Activated CD8-positive, alpha-beta memory T cell treated with anti-CD3 and anti-CD28 coated beads for 24 hours (primary cell): Measurements from ENCODE around the gene IMMP2L.

ENCODE experiments used
- DNase-seq: peaks from one replicate; pipeline ENCODE4 v3.0.0-alpha.2; 2020

IMMP2L gene

DNA sequence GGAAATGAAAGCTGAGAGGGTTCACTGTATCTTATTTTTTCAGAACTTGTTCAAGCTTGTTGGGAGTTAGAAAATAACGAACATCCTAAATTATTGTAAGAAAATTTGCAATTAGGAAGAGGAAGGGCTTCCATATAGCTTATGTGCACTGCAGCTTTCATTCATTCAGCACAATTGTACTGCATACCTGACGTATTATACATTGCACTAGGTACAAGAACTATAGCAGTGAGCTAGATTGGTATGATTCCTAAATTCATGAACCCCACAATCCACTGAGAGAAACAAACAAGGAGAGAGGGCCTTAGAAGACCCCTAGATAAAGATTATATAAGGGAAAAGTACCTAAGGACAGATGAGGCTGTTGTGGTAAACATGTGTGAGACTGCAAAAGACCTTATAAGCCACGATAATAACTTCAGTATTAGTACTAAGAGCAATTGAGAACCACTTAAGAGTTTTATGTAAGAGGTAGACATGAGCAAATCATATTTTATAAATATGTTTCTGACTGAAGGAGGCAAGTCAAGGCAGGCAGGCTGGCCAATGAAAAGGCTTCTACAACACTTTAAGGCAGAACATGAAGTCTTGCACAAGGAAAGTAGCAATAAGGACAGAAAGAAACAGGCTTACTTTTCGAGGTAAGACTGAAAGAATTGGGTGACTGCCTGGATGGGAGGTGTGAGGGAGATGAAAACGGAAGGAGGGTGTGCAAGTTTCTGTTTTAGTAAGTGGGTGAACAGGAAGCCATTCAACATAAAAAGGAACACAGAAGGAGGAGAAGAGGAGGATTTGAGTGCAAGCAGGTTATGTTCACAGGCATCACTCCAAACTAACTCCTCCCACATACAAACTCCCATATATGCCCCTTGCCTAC, 549.3 kb downstream of the IMMP2L start:
- DNase-seq, result no peak

DNA sequence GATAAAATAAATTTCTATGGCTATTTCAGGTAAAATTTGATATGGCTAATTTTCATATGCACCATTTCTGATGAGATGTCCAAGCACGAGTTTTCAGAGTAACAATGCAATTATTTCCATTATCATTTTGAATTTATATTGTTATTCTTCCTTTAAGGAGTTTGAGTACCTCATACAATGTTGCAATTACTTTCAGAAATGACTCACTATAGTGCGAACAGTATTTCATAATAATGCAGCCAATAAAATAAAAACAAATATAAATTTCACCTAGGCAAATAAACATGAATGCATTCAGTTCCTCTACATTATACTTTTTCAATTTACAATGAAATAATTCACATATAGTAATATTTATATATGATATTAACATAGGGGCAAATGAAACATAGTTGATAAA, 550.1 kb downstream of the IMMP2L start:
- DNase-seq, result no peak

DNA sequence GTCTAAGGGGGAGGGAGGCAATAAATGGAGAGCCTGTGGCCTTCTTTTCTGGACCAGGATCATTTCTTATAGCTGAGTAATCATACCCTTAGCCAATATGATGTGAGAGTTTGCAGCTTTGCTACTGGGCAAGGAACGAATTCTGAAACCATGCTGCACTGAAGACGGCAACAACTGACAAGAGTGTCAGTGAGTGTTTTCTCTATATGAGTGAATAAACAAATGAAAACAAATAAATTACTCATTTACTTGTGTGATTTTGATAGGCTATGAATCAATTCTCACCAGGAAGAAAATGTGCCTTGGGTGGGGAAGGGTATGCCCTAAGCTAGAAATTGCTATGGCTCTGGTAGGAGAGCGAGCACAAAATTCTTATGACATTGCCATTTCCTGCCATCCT, 550.8 kb downstream of the IMMP2L start:
- no peak for DNase-seq

DNA sequence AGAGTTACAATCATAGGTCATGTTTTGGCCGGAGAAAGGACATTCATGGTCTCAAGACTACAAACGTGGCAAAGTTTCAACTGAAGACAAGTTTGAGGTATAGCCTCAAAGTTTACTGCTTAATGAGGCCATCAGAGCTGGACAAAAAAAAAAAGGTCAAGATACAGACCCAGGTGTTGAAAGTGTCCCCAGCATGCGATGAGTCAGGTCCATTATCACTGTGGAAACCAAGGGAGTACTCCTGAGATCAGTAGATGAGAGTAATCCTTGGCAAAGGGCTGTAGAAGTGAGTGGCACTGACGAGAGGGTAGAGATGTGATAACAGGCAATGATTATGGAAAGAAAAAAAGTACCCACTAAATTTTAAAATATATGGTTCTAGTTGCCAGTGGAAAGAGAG, 551.5 kb downstream of the IMMP2L start:
- no peak for DNase-seq

DNA sequence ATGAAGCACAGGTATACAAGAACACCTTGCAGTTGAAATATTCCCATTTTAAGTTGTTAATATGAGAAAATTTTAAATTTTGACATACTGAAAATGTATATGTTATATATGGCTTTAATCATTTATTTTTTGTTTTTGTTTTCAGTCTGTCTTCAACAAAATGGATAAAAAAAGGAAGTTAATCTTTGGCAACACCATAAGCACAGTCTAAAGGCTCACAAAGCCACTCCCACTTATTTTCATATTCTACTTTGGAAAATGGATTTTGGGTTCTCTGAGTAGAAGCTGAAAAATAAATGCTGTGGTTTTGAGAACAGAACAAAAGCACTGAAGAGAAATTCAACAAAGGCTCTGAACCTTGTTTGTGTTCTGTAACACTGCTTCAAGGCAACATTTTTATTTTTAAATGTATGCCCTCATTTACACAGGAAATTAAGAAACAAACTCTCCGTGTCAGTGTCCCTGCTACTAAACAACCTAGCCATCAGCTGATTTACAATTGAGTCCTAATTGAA, 552.7 kb downstream of the IMMP2L start:
- no peak for DNase-seq

DNA sequence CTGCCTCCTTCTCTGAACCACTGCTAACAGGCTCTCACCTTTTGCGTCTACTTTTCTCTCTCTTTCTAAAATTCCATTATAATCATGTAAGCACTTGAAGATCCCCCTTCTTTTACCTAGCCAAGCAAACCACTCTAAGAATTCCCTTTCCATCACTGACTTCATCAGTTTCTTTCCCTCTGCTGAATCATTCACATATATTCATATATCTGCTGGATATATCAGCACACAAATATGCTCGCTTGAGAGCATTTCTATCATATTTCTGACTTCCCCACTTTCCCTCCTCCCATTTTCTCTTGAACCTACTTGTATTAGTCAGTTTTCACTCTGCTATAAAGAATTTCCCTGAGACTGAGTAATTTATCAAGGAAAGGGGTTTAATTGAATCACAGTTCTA, 555.6 kb downstream of the IMMP2L start:
- no peak for DNase-seq

DNA sequence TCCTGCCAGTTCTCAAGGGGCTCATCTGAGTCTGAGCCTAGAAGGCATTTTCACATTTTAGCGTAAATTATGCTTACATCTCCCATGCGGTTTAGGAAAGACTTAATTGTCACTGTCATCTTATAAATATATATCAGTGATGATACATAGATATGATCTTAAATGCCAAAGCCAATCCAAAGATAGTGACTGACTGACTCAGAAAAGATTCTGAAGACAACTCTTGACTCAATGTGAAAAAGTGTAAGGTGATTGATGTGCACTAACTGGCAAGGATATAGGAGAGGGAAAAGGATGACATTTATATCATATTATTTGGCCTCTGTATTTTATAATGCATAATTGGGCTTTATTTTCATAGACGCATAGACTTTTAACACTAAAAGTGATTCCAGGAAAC, 556.3 kb downstream of the IMMP2L start:
- DNase-seq, result no peak

DNA sequence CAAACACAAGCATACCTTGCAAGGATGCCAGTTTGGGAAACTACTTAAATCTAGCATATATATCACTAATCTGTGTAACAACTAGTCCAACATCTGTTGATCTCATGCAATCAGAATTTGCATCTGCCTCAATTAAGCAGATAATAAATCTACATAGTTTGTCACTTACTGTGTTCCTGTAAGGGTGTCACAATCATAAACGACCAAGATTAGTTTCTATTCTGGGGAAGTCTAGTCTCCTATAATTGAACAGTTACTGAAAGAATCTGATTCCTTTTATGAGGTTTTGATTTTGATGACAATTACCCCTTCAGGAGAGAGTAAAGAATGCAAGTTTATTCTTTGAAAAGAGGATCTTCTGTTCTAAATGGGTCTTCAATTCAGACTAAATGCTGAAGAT, 556.8 kb downstream of the IMMP2L start:
- no peak for DNase-seq

DNA sequence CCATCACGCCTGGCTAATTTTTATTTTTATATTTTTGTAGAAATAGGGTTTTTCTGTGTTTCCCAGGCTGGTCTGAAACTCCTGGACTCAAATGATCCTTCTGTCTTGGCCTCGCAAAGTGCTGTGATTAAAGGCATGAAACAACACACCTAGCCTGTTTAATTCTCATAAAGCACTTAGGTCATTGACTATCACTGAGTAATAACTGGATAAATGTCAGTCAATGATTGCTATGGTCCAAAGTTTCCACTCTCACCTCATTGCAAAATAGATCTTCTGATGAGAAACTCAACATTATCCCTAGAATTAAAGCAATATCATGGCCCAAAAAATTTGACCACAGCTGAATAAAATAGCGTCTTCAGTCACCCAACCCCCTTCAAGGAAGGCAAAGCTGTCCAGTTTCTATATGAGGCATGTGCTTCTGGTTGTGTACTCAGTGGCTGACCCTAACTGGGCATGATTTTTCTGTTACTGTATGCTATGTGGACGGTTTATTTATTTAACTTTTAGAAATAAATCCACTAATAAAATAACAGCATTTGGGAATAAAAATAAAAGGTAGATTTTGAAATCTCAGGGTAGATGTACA, 557.9 kb downstream of the IMMP2L start:
- DNase-seq, result no peak

DNA sequence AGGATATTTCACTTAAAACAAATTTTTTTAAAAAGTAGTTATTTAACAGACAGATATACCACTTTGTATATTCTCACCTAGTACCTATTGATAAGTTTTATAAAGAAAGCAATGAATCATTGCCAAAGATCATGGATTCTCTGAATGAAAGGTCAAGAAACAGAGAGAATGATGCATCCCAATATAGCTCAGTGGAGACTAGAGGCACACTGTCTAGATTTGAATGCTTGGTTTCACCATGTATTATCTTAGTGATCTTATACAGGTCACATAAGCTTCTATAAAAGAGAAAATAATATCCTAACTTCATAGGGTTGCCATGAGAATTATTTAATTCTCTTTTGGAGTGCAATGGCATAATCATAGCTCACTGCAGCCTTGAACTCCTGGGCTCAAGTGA, 558.4 kb downstream of the IMMP2L start:
- no peak for DNase-seq

DNA sequence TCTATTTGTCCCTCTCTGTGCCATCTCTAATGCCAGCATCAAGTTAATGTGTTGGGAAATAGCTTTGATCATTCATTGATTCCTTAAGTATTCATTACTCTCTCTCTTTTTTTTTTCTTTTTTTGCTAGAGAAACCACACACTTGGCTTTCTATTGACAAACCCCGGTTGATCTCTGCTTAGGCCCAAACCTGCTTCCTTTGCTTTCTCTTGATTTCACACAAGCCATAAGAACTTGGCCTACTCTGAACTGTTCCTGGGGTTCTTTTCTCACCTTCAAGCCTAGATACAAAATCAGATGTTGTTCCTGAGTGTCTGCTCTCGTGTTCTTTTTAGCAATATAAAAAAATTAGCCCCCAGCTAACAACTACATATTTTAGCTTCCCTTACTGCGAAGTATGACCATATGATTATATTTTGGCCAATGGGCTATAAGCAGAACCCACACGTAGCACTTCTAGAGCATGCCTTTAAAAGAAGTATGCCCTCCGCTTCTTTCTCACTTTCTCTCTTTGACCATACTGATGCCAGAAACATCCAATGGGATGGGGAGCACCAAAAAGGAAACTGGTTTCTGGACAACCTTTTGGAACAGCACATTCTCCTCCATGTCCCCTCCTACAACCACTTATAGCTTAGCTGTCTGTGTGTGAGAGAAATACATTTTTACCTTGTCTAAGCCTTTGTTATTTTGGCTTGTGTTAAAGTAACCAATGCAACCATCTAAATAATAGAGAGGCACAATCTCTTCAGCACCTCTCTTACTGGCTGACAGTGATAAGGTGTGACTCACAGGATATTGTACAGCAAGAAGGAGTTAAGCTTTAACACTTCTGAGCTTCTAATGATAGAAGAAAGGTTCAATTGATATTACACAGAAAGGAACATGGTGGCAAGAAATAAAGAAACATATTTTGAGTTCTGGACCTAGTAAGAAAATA, 568.0 kb downstream of the IMMP2L start:
- DNase-seq, result no peak

DNA sequence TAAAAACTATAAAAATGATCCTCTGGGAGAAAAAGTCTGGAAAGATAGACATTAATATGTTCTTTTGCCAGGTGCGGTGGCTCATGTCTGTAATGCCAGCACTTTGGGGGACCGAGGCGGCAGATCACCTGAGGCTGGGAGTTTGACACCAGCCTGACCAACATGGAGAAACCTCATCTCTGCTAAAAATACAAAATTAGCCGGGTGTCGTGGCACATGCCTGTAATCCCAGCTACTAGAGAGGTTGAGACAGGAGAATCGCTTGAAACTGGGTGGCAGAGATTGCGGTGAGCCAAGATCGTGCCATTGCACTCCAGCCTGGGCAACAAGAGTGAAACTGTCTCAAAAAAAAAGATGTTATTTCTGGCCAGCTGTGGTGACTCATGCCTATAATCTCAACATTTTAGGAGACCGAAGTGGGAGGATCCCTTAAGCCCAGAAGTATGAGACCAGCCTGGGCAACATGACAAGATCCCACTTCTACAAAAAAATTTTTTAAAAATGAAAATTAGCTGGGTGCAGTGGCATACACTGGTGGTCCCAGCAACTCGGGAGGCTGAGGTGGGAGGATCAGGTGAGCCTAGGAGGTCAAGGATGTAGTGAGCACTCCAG, 573.3 kb downstream of the IMMP2L start:
- no peak for DNase-seq

DNA sequence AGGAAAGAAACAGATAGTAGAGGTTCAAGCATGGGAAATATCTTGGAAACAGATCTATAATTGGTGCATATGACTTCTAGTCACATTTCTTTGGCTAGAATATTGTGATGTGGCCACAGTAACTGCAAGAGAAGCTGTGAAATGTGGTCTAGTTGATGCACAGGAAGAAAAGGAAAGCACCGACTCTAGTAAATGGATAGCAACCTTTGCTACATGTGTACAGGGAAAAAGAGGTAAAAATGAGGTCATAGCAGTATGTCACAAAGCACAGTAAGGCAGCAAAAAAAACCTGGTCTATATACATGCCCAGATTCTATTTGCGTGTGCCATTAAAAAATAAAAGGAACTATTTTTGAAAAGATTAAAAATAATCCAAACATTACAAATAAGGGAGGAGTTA, 573.9 kb downstream of the IMMP2L start:
- DNase-seq, result no peak

DNA sequence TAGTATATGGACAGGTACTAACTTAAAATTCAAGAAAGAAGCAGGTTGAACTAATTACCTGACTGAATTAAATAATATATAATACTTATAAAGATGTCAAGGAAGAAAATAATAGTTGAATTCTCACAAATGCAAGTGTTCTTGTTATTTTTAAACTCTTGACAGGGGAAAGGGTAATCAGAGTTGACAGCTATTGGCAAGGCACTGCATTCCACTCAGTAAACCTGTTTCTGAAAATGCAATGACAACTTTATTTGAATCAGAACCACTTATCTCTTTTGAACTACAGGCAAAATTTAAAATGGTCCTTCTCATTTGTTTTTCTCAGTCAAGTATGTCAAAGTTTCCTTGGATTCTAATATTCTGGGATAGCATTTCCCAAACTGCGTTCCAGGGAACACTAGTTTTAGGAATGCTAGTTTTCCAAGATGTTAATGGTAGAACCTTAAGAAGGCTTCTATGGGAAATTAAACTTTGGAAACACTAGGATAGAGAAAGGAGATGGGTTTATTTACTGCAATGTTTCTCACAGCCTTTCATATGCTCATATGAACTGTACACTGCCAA, 575.1 kb downstream of the IMMP2L start:
- no peak for DNase-seq

DNA sequence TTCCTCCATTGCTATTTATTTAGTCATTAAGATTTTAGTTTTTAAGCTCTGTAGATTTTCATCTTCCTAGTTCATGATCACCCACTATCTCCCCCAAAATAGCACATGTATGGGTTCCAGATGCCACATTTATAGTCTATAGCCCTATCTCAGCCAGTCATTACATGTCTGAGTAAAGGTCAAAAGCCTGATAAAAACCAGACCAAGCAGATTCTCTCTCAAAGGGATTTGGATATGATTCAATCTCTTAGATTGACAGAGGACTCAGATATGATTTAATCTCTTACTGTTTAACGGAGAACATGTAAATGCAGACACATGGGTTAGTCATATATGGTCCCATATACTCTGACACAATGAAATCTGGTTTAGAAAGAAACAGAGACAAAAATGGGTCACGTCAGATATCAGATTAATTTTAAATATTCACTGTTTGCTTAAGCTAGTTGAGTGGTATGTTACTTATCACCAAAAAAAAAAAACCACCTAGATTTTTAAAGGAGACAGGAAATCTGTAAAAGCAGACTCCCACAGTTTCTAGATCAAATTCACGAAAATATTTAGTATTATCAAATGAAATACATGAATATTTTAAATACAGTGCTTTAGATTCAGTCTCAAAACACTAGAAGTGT, 578.4 kb downstream of the IMMP2L start:
- no peak for DNase-seq

DNA sequence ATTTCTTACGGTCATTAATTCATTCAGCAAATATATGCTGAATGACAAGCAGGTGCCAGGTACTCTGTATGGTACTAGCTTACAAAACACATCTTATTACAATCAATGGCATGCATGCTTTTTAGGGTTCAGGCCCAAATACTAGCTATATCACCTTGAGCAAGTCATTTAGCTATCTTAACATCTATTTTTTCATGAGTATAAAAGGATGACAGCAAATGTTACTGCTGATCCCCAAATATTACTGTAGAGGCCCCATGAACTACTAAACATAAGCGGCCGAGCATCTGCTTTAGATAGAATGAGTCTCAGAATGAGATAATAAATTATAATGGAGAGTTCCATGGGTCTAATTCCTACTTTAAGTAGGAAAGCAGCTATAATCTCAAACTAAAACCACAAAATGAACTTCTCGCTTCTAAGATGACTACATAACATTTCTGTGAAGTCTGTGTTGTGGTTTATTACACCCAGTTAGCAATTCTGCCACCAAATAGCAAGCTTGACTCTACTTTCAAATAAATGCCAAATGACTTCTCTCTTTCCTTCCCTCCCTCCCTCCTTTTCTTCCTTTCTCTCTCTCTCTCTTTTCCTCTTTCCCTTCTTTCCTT, 585.1 kb downstream of the IMMP2L start:
- no peak for DNase-seq

DNA sequence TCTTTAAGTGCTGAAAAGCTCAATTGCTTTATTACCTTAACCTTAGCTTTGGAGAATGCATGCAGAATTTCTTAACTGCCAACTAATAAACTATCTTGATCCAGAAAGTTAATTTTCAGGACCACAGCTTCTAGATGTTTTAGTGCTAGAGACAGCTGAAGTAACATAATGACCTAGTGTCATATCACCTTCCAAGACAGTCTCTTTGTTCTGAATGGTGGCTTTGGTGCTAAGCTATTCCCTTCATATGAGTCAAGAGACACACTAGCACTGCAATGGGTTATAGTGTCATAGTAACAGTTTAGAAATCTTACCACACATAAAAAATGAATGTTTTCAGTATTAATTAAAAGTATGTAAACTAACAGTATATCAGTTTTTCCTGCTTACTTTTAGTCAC, 586.8 kb downstream of the IMMP2L start:
- DNase-seq, result no peak

DNA sequence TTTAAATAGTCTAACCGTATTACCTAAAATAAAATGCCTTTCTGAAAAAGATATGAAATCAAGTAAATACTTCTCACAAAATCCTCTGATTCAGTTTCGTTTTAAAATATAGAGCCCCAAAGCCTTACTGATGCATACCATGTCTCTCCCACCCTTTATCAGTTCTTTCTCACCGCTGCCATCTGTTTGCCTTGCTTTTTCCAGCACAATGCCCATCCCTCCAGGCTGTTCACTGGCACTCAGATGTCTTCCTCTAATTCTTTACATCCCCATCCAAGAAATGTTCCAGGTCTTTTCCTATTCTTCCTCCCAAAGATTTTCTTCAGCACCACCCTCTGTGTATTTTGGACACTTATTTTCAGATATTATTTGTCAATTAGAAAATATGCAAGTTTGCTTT, 587.9 kb downstream of the IMMP2L start:
- no peak for DNase-seq

DNA sequence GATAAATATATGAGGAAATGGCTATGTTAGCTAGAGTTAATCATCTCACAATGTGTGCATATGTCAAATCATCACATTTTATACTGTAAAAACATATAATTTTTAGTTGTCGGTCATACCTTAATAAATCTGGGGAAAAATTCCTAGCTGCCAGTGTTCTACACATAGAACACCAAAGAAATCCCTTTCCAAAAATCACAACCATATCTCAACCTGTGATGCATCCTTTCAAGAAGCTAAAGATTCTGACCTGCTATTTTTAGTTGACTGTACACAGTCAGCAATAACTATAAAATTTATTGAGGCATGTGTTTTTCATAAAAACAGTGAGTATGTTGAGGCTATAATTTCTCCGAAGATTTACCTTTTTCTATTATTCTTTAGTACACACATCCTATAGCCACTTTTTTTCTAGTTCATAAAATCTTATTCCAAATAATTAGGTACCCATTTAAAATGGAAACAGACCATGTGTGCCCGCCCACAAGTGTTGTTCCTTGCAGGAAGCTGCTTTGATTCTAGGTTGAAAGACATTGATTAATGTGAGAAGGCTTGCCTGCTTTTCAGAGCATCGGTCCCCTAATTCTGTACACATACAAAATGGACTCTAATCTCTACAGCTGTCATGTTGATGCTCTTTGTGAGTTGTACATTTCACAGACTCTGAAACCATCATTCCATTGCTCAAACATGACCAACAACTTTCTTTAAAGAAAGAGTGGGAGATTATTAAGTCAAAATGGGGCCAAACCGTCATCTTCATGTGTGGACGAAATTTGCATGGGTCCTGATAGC, 588.9 kb downstream of the IMMP2L start:
- DNase-seq, result no peak

DNA sequence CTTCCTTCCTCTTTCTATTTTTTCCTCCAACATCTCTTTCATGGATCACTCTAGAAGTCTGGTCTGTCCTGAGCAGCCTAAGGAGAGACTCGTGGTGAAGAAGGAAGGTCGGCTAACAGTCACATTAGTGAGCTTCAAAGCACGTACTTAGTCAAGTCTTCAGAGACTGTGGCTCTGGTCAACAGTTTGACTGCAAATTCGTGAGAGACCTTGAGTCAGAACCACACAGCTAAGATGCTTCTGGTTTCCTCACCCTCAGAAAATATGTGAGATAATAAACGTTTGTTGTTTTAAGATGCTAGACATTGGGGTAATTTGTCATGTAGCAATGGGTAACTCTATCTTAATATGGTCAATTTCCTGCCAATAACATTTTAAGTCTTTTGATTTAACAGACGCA, 597.5 kb downstream of the IMMP2L start:
- DNase-seq, result no peak

DNA sequence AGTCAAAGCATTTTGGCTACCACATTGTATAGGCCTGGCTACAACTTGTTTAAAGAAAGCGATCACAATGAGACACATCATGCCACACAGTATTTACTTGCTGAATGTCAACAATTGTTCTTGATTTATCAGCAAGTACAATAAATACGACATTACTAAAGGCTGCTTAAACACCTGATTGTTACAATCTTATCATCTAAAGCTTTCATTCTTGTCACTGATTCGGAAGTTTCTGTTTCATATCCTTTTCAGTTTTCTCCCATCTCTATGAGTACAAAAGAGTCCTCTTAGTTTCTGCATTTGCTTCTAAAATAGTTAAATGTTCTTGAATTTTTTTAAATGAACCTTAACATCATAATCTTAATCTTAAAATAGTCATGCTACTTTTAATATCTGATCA, 599.5 kb downstream of the IMMP2L start:
- no peak for DNase-seq
